HepG2 (cell line): Measurements from ENCODE around the gene MT1A. TPM values are rescaled to one million over a fixed set of nuclear protein-coding genes. Genes with fewer than 3 reads are reported as not detected.

Experiments used
- FOXC1 ChIP-seq: sonication (generic); formaldehyde crosslinking; IDR thresholded peaks from 2 replicates; pipeline ENCODE4 v1.8.0; 2022; ENCODE audit warnings: mild to moderate bottlenecking, missing genetic modification reagents, borderline replicate concordance
- GFI1 ChIP-seq: sonication (generic); formaldehyde crosslinking; IDR thresholded peaks from 2 replicates; pipeline ENCODE4 v1.5.0; 2020; ENCODE audit warnings: missing genetic modification reagents, mild to moderate bottlenecking, borderline replicate concordance
- HNRNPLL ChIP-seq: fragments of 200-400 bp; formaldehyde crosslinking; IDR thresholded peaks from 2 replicates; pipeline ENCODE4 v1.6.1; 2017; ENCODE audit warnings: mild to moderate bottlenecking, low read depth, low read length; ENCODE audit not compliant: poor library complexity, severe bottlenecking
- JUND ChIP-seq: sonication (generic); formaldehyde crosslinking; IDR thresholded peaks from 2 replicates; pipeline ENCODE4 v1.8.0; 2022; ENCODE audit warnings: mild to moderate bottlenecking, missing genetic modification reagents
- KDM5B ChIP-seq: sonication (generic); formaldehyde crosslinking; IDR thresholded peaks from 2 replicates; pipeline ENCODE4 v1.4.0; 2020; ENCODE audit warnings: missing genetic modification reagents, mild to moderate bottlenecking, borderline replicate concordance
- PAF1 ChIP-seq: IDR thresholded peaks from 2 replicates; pipeline ENCODE4 v1.6.1; 2016; ENCODE audit warnings: missing genetic modification reagents, missing compliant biosample characterization
- RBM39 ChIP-seq: fragments of 200-400 bp; formaldehyde crosslinking; IDR thresholded peaks from one replicate; pipeline ENCODE4 v1.6.1; 2018; ENCODE audit warnings: antibody characterized with exemption, mild to moderate bottlenecking, low read depth, low read length; ENCODE audit not compliant: poor library complexity, severe bottlenecking
- RORA ChIP-seq: sonication (generic); formaldehyde crosslinking; IDR thresholded peaks from 2 replicates; pipeline ENCODE4 v1.5.0; 2020; ENCODE audit warnings: mild to moderate bottlenecking, missing genetic modification reagents, moderate library complexity
- ZNF143 ChIP-seq: sonication (generic); formaldehyde crosslinking; IDR thresholded peaks from 2 replicates; pipeline ENCODE4 v1.4.0; 2020; ENCODE audit warnings: missing genetic modification reagents
- ZNF230 ChIP-seq: sonication (generic); formaldehyde crosslinking; IDR thresholded peaks from 2 replicates; pipeline ENCODE4 v1.4.0; 2020; ENCODE audit warnings: mild to moderate bottlenecking, missing genetic modification reagents
- ZNF446 ChIP-seq: sonication (generic); formaldehyde crosslinking; IDR thresholded peaks from 2 replicates; pipeline ENCODE4 v1.5.0; 2020; ENCODE audit warnings: mild to moderate bottlenecking, missing genetic modification reagents
- ZNF572 ChIP-seq: sonication (generic); formaldehyde crosslinking; IDR thresholded peaks from 2 replicates; pipeline ENCODE4 v1.5.1; 2020; ENCODE audit warnings: mild to moderate bottlenecking, missing genetic modification reagents
- polyA plus RNA-seq, 8 experiments: library from polyadenylated mRNA; depleted of rRNA in 3 of 8; stranded (reverse) in 7 of 8; unstranded in 1 of 8; fragments of >200 nt; fragmentation: Illumina TruSeq in 4 of 8; extraction: Trizol in 4 of 8; gene quantifications; 2 replicates each; pipeline versions ENCODE4 v1.2.1 to v1.2.3, GENCODE V29; 2011 to 2016; ENCODE audit warnings: low read depth in 4 of 8, missing spikeins in 1 of 8, mixed read lengths in 1 of 8; ENCODE audit not compliant: insufficient read depth in 1 of 8
- total RNA-seq, 5 experiments: library from RNA; depleted of rRNA; stranded (reverse); fragments of >200 nt; fragmentation: Illumina TruSeq; extraction: Trizol; gene quantifications; 2 replicates each; pipeline ENCODE4 v1.2.3, GENCODE V29; 2016; ENCODE audit warnings: low read depth in 1 of 5
- TF ChIP-seq, protein P1 (sequence below): sonication (generic); formaldehyde crosslinking; conservative IDR thresholded peaks from 2 replicates; pipeline ENCODE4 v1.8.1; 2023; ENCODE audit warnings: missing genetic modification reagents
- TF ChIP-seq, protein P2 (sequence below): fragments of 450-650 bp; IDR thresholded peaks from 2 replicates; pipeline ENCODE4 v1.6.1; 2016
- TF ChIP-seq, protein P3 (sequence below): sonication (generic); formaldehyde crosslinking; IDR thresholded peaks from 2 replicates; pipeline ENCODE4 v1.8.1; 2023; ENCODE audit warnings: mild to moderate bottlenecking, missing genetic modification reagents, borderline replicate concordance
- TF ChIP-seq, protein P4 (sequence below): sonication (generic); formaldehyde crosslinking; IDR thresholded peaks from 2 replicates; pipeline ENCODE4 v1.4.0; 2020; ENCODE audit warnings: missing genetic modification reagents, mild to moderate bottlenecking, borderline replicate concordance
- TF ChIP-seq, protein P5 (sequence below): sonication (generic); formaldehyde crosslinking; IDR thresholded peaks from 2 replicates; pipeline ENCODE4 v1.4.0; 2020; ENCODE audit warnings: missing genetic modification reagents
- TF ChIP-seq, protein P6 (sequence below): IDR thresholded peaks from 2 replicates; pipeline ENCODE4 v1.6.1; 2012; ENCODE audit warnings: inconsistent platforms

Gene MT1A
- total and polyA plus RNA-seq, 2 of the 13 experiments (the other 11 are each of a cell fraction or from before 2014, with no cell fraction given), result 8.3 to 10.4 TPM

GRCh38 chr16:56608043-56608875 lies 30.2 kb upstream of the MT1A start, which contains the start of gene MT2A (continued):
- peak; percentile 56; the same call in 1 of the 2 replicates for TF ChIP-seq FOXC1 (CRISPR knock-in tag)
- peak; percentile 58; the same call in 1 of the 2 replicates for TF ChIP-seq ZNF143 (CRISPR knock-in tag)
- TF ChIP-seq, protein P1, sequence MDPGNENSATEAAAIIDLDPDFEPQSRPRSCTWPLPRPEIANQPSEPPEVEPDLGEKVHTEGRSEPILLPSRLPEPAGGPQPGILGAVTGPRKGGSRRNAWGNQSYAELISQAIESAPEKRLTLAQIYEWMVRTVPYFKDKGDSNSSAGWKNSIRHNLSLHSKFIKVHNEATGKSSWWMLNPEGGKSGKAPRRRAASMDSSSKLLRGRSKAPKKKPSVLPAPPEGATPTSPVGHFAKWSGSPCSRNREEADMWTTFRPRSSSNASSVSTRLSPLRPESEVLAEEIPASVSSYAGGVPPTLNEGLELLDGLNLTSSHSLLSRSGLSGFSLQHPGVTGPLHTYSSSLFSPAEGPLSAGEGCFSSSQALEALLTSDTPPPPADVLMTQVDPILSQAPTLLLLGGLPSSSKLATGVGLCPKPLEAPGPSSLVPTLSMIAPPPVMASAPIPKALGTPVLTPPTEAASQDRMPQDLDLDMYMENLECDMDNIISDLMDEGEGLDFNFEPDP (CRISPR knock-in tag), result 0 out of 2 replicates have a peak, but pooled peaks have one; percentile 66
- TF ChIP-seq ZNF446, result peak; percentile 87; the same call in 1 of the 2 replicates
- no peak for TF ChIP-seq PAF1 (CRISPR knock-in tag)
- peak; percentile 83; the same call in 1 of the 2 replicates for TF ChIP-seq JUND
- TF ChIP-seq, protein P2, sequence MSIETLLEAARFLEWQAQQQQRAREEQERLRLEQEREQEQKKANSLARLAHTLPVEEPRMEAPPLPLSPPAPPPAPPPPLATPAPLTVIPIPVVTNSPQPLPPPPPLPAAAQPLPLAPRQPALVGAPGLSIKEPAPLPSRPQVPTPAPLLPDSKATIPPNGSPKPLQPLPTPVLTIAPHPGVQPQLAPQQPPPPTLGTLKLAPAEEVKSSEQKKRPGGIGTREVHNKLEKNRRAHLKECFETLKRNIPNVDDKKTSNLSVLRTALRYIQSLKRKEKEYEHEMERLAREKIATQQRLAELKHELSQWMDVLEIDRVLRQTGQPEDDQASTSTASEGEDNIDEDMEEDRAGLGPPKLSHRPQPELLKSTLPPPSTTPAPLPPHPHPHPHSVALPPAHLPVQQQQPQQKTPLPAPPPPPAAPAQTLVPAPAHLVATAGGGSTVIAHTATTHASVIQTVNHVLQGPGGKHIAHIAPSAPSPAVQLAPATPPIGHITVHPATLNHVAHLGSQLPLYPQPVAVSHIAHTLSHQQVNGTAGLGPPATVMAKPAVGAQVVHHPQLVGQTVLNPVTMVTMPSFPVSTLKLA, result peak; percentile 82
- TF ChIP-seq, protein P3, sequence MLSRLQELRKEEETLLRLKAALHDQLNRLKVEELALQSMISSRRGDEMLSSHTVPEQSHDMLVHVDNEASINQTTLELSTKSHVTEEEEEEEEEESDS (CRISPR knock-in tag), result 0 out of 2 replicates have a peak, but pooled peaks have one; percentile 31
- peak; percentile 81; the same call in 1 of the 2 replicates for TF ChIP-seq GFI1 (CRISPR knock-in tag)
- peak; percentile 72; the same call in 1 of the 2 replicates for TF ChIP-seq ZNF230 (CRISPR knock-in tag)
- TF ChIP-seq HNRNPLL, result peak; percentile 88
- peak; percentile 80 for TF ChIP-seq RBM39
- TF ChIP-seq, protein P4, sequence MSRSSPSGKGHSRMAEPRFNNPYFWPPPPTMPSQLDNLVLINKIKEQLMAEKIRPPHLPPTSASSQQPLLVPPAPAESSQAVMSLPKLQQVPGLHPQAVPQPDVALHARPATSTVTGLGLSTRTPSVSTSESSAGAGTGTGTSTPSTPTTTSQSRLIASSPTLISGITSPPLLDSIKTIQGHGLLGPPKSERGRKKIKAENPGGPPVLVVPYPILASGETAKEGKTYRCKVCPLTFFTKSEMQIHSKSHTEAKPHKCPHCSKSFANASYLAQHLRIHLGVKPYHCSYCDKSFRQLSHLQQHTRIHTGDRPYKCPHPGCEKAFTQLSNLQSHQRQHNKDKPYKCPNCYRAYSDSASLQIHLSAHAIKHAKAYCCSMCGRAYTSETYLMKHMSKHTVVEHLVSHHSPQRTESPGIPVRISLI (CRISPR knock-in tag), result no peak
- TF ChIP-seq, protein P5, sequence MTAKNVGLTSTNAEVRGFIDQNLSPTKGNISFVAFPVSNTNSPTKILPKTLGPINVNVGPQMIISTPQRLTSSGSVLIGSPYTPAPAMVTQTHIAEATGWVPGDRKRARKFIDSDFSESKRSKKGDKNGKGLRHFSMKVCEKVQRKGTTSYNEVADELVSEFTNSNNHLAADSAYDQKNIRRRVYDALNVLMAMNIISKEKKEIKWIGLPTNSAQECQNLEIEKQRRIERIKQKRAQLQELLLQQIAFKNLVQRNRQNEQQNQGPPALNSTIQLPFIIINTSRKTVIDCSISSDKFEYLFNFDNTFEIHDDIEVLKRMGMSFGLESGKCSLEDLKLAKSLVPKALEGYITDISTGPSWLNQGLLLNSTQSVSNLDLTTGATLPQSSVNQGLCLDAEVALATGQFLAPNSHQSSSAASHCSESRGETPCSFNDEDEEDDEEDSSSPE, result peak; percentile 91
- no peak for TF ChIP-seq RORA (CRISPR knock-in tag)
- 0 out of 2 replicates have a peak, but pooled peaks have one; percentile 59 for TF ChIP-seq ZNF572 (CRISPR knock-in tag)
- TF ChIP-seq, protein P6, sequence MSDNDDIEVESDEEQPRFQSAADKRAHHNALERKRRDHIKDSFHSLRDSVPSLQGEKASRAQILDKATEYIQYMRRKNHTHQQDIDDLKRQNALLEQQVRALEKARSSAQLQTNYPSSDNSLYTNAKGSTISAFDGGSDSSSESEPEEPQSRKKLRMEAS, result peak; percentile 91
- TF ChIP-seq KDM5B (CRISPR knock-in tag), result peak; percentile 91
